IMR-90 (cell line): ENCODE data around the gene GLB1L. TPM values are rescaled to one million over a fixed set of nuclear protein-coding genes. Genes with fewer than 3 reads are reported as not detected.

Experiments used
- ATAC-seq: fragments of 200-7000 bp; cut with Tn5 transposase; 2 replicates; pipeline ENCODE4 v1.9.1; 2020; ENCODE audit warnings: low read depth, mild to moderate bottlenecking, moderate library complexity
- BruUV-seq: library from RNA; stranded (reverse); fragments of 400-500 nt; replicated peaks from 2 replicates; lab custom pipeline; 2021; lab: Mats Ljungman, UMichigan
- CTCF ChIA-PET: fragments of 300-600 bp; formaldehyde crosslinking; extraction: SDS; loops from one replicate; lab custom pipeline; 2021; ENCODE audit warnings: antibody characterized with exemption; lab: Yijun Ruan, JAX
- POLR2A ChIA-PET: fragments of 300-600 bp; sonication (Branson Sonifier 250); formaldehyde crosslinking; loops from one replicate; lab custom pipeline; 2022; ENCODE audit warnings: antibody characterized with exemption; ENCODE audit not compliant: unreplicated experiment; lab: Charles Lee
- DNase-seq: peaks from one replicate; pipeline ENCODE4 v3.0.0; 2013
- H2AFZ ChIP-seq: replicated peaks from 2 replicates; pipeline ENCODE3; 2013; ENCODE audit warnings: low read length, mild to moderate bottlenecking; ENCODE audit not compliant: poor library complexity
- H2AK5ac ChIP-seq: 2 replicates; pipeline ENCODE4 v1.6.1; 2013; ENCODE audit warnings: low read depth, low read length, inconsistent platforms
- H2AK9ac ChIP-seq: replicated peaks from 2 replicates; pipeline ENCODE3; 2013; ENCODE audit warnings: mild to moderate bottlenecking, low read depth, low read length, moderate library complexity; ENCODE audit not compliant: poor library complexity
- H2BK120ac ChIP-seq: 2 replicates; pipeline ENCODE4 v1.6.1; 2013; ENCODE audit warnings: low read depth, low read length, inconsistent platforms
- H2BK15ac ChIP-seq: 3 replicates; pipeline ENCODE4 v1.6.1; 2013; ENCODE audit warnings: low read depth, low read length, inconsistent platforms
- H2BK20ac ChIP-seq: 2 replicates; pipeline ENCODE4 v1.6.1; 2013; ENCODE audit warnings: low read depth, mild to moderate bottlenecking, inconsistent platforms, low read length, moderate library complexity
- H2BK5ac ChIP-seq: 2 replicates; pipeline ENCODE4 v1.6.1; 2013; ENCODE audit warnings: mild to moderate bottlenecking, low read depth, low read length, inconsistent platforms; ENCODE audit not compliant: poor library complexity, severe bottlenecking
- H3K14ac ChIP-seq: replicated peaks from 2 replicates; pipeline ENCODE4 v1.6.1; 2013; ENCODE audit warnings: low read depth, low read length, inconsistent platforms
- H3K18ac ChIP-seq: 2 replicates; pipeline ENCODE4 v1.6.1; 2013; ENCODE audit warnings: low read depth, low read length, control low read depth
- H3K23ac ChIP-seq: 2 replicates; pipeline ENCODE4 v1.6.1; 2013; ENCODE audit warnings: low read depth, low read length, inconsistent platforms
- H3K27ac ChIP-seq: 2 replicates; pipeline ENCODE4 v1.5.1; 2013; ENCODE audit warnings: mild to moderate bottlenecking, control low read depth, low read length; ENCODE audit not compliant: insufficient read depth
- H3K27me3 ChIP-seq: 2 replicates; pipeline ENCODE4 v1.6.1; 2013; ENCODE audit warnings: low read length; ENCODE audit not compliant: control insufficient read depth, insufficient read depth
- H3K36me3 ChIP-seq: 2 replicates; pipeline ENCODE4 v1.6.1; 2013; ENCODE audit warnings: low read length, mixed read lengths; ENCODE audit not compliant: control insufficient read depth, insufficient read depth
- H3K4ac ChIP-seq: 2 replicates; pipeline ENCODE4 v1.6.1; 2013; ENCODE audit warnings: low read depth, low read length, inconsistent platforms
- H3K4me1 ChIP-seq: 2 replicates; pipeline ENCODE4 v1.6.1; 2013; ENCODE audit warnings: low read length, mixed read lengths; ENCODE audit not compliant: control insufficient read depth, insufficient read depth
- H3K4me2 ChIP-seq: 2 replicates; pipeline ENCODE4 v1.6.1; 2013; ENCODE audit warnings: low read depth, mild to moderate bottlenecking, control low read depth, low read length, moderate library complexity
- H3K4me3 ChIP-seq: 2 replicates; pipeline ENCODE4 v1.5.1; 2013; ENCODE audit warnings: low read depth, mild to moderate bottlenecking, control low read depth, low read length, moderate library complexity; ENCODE audit not compliant: insufficient read depth
- H3K56ac ChIP-seq: 2 replicates; pipeline ENCODE4 v1.6.1; 2013; ENCODE audit warnings: low read length, inconsistent platforms; ENCODE audit not compliant: insufficient read depth; ENCODE audit errors: extremely low read depth
- H3K79me1 ChIP-seq, 2 experiments: 2 replicates each; pipeline ENCODE4 v1.6.1; 2013; ENCODE audit warnings: low read length in 2 of 2, inconsistent platforms in 1 of 2, low read depth in 1 of 2
- H3K9ac ChIP-seq: 2 replicates; pipeline ENCODE4 v1.6.1; 2013; ENCODE audit warnings: low read depth, low read length, control low read depth
- H3K9me1 ChIP-seq: 2 replicates; pipeline ENCODE4 v1.6.1; 2013; ENCODE audit warnings: low read length, inconsistent platforms; ENCODE audit not compliant: insufficient read depth
- H3K9me3 ChIP-seq: 2 replicates; pipeline ENCODE4 v1.6.1; 2013; ENCODE audit warnings: low read length; ENCODE audit not compliant: control insufficient read depth, insufficient read depth
- H4K20me1 ChIP-seq: 2 replicates; pipeline ENCODE4 v1.6.1; 2013; ENCODE audit warnings: low read length, inconsistent platforms; ENCODE audit not compliant: insufficient read depth
- H4K5ac ChIP-seq: 2 replicates; pipeline ENCODE4 v1.6.1; 2013; ENCODE audit warnings: mild to moderate bottlenecking, low read depth, low read length, control low read depth
- H4K8ac ChIP-seq, 2 experiments: 2 replicates each; pipeline ENCODE4 v1.6.1; 2013; ENCODE audit warnings: low read depth in 2 of 2, low read length in 2 of 2, control low read depth in 1 of 2, inconsistent platforms in 1 of 2
- H4K91ac ChIP-seq: 2 replicates; pipeline ENCODE4 v1.6.1; 2013; ENCODE audit warnings: low read depth, low read length, inconsistent platforms; ENCODE audit not compliant: insufficient read depth
- BHLHE40 ChIP-seq: fragments of 150-350 bp; IDR thresholded peaks from 2 replicates; pipeline ENCODE4 v1.6.1; 2016; ENCODE audit warnings: mild to moderate bottlenecking, low read depth, low read length
- CTCF ChIP-seq: conservative IDR thresholded peaks from 2 replicates; pipeline ENCODE4 v1.5.1; 2012; ENCODE audit warnings: mild to moderate bottlenecking, low read depth, low read length, improper control_type of control experiment
- ELK1 ChIP-seq: fragments of 150-350 bp; IDR thresholded peaks from 2 replicates; pipeline ENCODE4 v1.6.1; 2016; ENCODE audit warnings: low read depth, mild to moderate bottlenecking, low read length, moderate library complexity, borderline replicate concordance
- MAZ ChIP-seq: IDR thresholded peaks from 2 replicates; pipeline ENCODE4 v1.6.1; 2012; ENCODE audit warnings: low read depth, mild to moderate bottlenecking, low read length, improper control_type of control experiment, moderate library complexity, borderline replicate concordance
- MXI1 ChIP-seq: IDR thresholded peaks from 2 replicates; pipeline ENCODE4 v1.6.1; 2012; ENCODE audit warnings: low read depth, mild to moderate bottlenecking, low read length, moderate library complexity, borderline replicate concordance
- USF2 ChIP-seq: fragments of 150-350 bp; IDR thresholded peaks from 2 replicates; pipeline ENCODE4 v1.6.1; 2017; ENCODE audit warnings: mild to moderate bottlenecking, antibody characterized with exemption, low read length, low read depth
- WGBS, 2 experiments: methylation state at CpG; one replicate each; pipeline versions ENCODE4 v1.1.5 to v1.1.7; 2013; ENCODE audit warnings: missing lambda C conversion rate in 2 of 2; ENCODE audit not compliant: insufficient read length in 1 of 2; ENCODE audit errors: extremely low coverage in 2 of 2; 5-methylcytosine and 5-hydroxymethylcytosine counted together
- dilution Hi-C: fragments of 300-500 bp; cut with HindIII; formaldehyde crosslinking; loops from one replicate; pipeline ENCODE4 v1.14.3; 2018; ENCODE audit warnings: low sequenced_read_pairs; ENCODE audit not compliant: unreplicated experiment
- in situ Hi-C: fragments of 300-500 bp; cut with MboI; formaldehyde crosslinking; loops from 3 replicates; pipeline ENCODE4 v1.14.3; 2019; ENCODE audit warnings: low sequenced_read_pairs, inconsistent platforms, mixed read lengths
- intact Hi-C: fragments of 100-400 bp; cut with micrococcal nuclease; formaldehyde crosslinking; loops from 2 replicates; pipeline ENCODE4 v1.10.0; 2022
- polyA plus RNA-seq, 3 experiments: library from polyadenylated mRNA; depleted of rRNA; stranded (reverse); fragments of >200 nt; gene quantifications; 2 replicates each; pipeline ENCODE4 v1.2.3, GENCODE V29; 2012; ENCODE audit warnings: low replicate concordance in 1 of 3
- total RNA-seq: library from RNA; depleted of rRNA; stranded (reverse); fragments of >200 nt; gene quantifications from 2 replicates; pipeline ENCODE4 v1.2.3, GENCODE V29; 2012

GLB1L gene
- total and polyA plus RNA-seq, 2 of the 4 experiments (the other 2 are of a cell fraction): 4.1 to 6.2 TPM

- peak; percentile 83 for TF ChIP-seq BHLHE40
- peak; percentile 52; the same call in 1 of the 2 replicates for TF ChIP-seq MAZ
- TF ChIP-seq USF2: peak; percentile 98
- no peak for TF ChIP-seq ELK1
- TF ChIP-seq MXI1: peak; percentile 84
- no peak for TF ChIP-seq CTCF
- H2BK20ac ChIP-seq: peak within 1 kb of the TSS; percentile 53; the same call in 1 of the 2 replicates
- dilution Hi-C loops (no loop called here), intact Hi-C loops (loop anchor here (1.0 to 2.0 kb wide), 3 partner anchors 59 to 79 kb away; partner anchors contain the start of genes DNAJB2 and NHEJ1), in situ Hi-C loops (no loop called here)
- no peaks in the 10 kb centered on the region for H3K27me3 ChIP-seq
- peak within 1 kb of the TSS; percentile 88 for H3K14ac ChIP-seq
- peak within 1 kb of the TSS; percentile 82; the same call in 1 of the 2 replicates for H3K56ac ChIP-seq
- H4K91ac ChIP-seq: peak within 1 kb of the TSS; percentile 97
- peak within 1 kb of the TSS; percentile 97 for H2AK9ac ChIP-seq
- peak within 1 kb of the TSS; percentile 98 for H3K4ac ChIP-seq
- peak within 1 kb of the TSS; percentile 93 for H3K4me2 ChIP-seq
- peak within 1 kb of the TSS; percentile 91 for H2AFZ ChIP-seq
- BruUV-seq: no TSS peak
- peak within 1 kb of the TSS; percentile 54 for H3K4me3 ChIP-seq
- H3K9ac ChIP-seq: peak within 1 kb of the TSS; percentile 77
- peak within 1 kb of the TSS; percentile 92 for H3K27ac ChIP-seq
- H4K20me1 ChIP-seq: peaks cover 11% of the 10 kb centered on the region
- H3K23ac ChIP-seq: peak within 1 kb of the TSS; percentile 98
- peak within 1 kb of the TSS; percentile 90 for H2AK5ac ChIP-seq
- CTCF ChIA-PET: interaction anchor here (0.8 to 0.9 kb wide), 2 partner anchors 13 to 76 kb away, joined by 3 read pairs; partner anchors contain the start of gene ZFAND2B
- POLR2A ChIA-PET: no interaction called here
- H3K4me1 ChIP-seq: peaks cover 5% of the 10 kb centered on the region; the same call in 1 of the 2 replicates
- H4K5ac ChIP-seq: peak within 1 kb of the TSS; percentile 78
- no peaks in the 10 kb centered on the region for H3K9me3 ChIP-seq
- peak within 1 kb of the TSS; percentile 16 to 87; a peak in 3 of 4 replicates for H4K8ac ChIP-seq
- 3% methylated on average over 32 of the region's 71 CpGs; no CpG with 5 or more reads in 1 of the 2 experiments for WGBS, 2 experiments
- peaks cover 6% of the 10 kb centered on the region for H3K9me1 ChIP-seq
- peak within 1 kb of the TSS; percentile 90 for H2BK120ac ChIP-seq
- peak within 1 kb of the TSS; percentile 91 for H2BK5ac ChIP-seq
- H2BK15ac ChIP-seq: peak within 1 kb of the TSS; percentile 41; the same call in 1 of the 3 replicates
- peaks cover 50% of the 10 kb centered on the region for H3K36me3 ChIP-seq
- DNase-seq (peak; percentile 90), ATAC-seq (peak; percentile 89)
- H3K79me1 ChIP-seq: peaks cover 8 to 31% of the 10 kb centered on the region in 2 experiments; a peak in 3 of 4 replicates
- H3K18ac ChIP-seq: peak within 1 kb of the TSS; percentile 81
These were observed 26.2 kb downstream of the GLB1L start, which contains the start of gene ABCB6 for GRCh38 chr2:219218732-219219701. ABCB6 (minus strand) TSS chr2:219218958; CDS start chr2:219218673, 285 bp downstream.
